Measurements from ENCODE around the gene PHF12. TPM values are rescaled to one million over a fixed set of nuclear protein-coding genes. Genes with fewer than 3 reads are reported as not detected.
A peak's percentile ranks its signal among the peaks of the same experiment; 100 is the strongest.

PHF12 gene
- total RNA-seq (100 to 1,000 TPM; 117 to 124 TPM), polyA plus RNA-seq (10 to 100 TPM in 1 of 3 donors, 1 to 10 TPM in 2; 5.2 to 12.0 (median 6.2) TPM), total RNA-seq (31.7 to 167 (median 114) reads per million in 6 experiments)

DNA sequence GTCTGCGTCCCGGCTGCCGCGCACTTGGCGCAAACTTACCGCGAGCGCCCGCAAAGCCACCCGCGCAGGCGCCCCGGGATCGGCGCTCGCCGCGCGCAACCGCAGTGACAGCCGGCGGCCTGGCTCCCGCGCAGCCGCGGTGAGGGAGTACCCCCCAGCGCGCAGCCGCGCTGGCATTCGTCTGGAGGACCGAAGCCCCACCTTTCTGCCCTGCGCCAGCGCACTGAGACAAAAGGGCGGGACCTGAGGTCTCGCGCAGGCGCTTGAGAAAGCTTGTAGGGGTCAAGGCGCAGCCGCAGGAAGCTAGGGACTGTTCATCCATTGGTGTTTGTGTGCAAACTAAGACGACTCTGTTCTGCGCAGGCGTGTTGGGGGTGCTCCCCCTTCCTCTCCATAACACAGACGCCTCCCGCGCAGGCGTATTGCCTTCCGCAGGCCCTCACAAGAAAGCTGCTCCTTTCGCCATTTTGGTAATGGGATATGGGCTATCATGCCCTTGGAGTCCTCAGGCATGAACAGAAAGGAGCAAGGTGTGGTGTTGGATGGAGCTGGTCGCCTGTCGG is at the start of gene PHF12:
PHF12 (minus strand) TSS at position 91 of the 563 bp plus-strand sequence. CDS start 558 bp downstream, outside the sequence.
- H3K4me3 Mint-ChIP-seq = peak within 1 kb of the TSS in 9 of 10 donors; percentile 94 to 98 (median 95)
- peaks cover 12 to 24% (median 22%) of the 10 kb centered on the region in 4 donors for H3K4me1 Mint-ChIP-seq
- peak within 1 kb of the TSS; percentile 86 to 98 (median 97) for H3K27ac Mint-ChIP-seq
- ATAC-seq (peak; percentile 64 to 65), DNase-seq (peak; percentile 96 to 100 (median 100))
- no peaks in the 10 kb centered on the region for H3K9me3 Mint-ChIP-seq
- peaks cover 0 to 6% (median 0%) of the 10 kb centered on the region in 3 donors for H3K36me3 Mint-ChIP-seq
- POLR2A ChIA-PET = interaction anchor here (0.7 to 6.0 kb wide), 34 partner anchors 8 to 1890 kb away, joined by 3 to 112 read pairs (median 6); partner anchors contain the start of genes BLTP2, DHRS13, ERAL1 and FLOT2
- no peaks in the 10 kb centered on the region for H3K27me3 Mint-ChIP-seq

DNA sequence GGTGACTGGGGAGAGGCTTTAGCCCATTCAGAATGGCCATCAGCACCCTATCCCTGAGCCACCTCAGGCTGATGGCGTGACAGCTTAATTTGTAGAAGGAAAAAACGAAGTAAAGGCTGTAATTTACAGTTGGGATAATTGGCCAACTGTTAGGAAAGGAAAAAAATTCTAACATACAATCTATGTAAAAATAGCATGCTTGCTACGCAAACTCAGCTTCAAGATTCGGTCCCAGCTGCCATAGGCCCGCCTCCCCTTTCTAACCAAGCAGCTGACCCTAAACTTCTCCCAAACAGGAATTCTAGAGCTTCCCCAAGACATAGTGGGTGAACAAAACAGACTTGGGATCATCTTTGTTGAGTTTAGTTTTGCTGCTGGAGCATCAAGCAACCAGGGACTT is 49.7 kb upstream of the PHF12 start:
- ATAC-seq = no peak
- Mint-ChIP-seq H3K4me3 (no peak overlapping the region), H3K36me3 (no peaks in the 10 kb centered on the region), H3K27ac (no peak overlapping the region), H3K4me1 (peaks cover 0 to 4% (median 1%) of the 10 kb centered on the region in 4 donors), H3K27me3 (peaks cover 18 to 79% (median 34%) of the 10 kb centered on the region in 5 donors), H3K9me3 (no peaks in the 10 kb centered on the region)
- POLR2A ChIA-PET = no interaction called here
- no peak for DNase-seq

DNA sequence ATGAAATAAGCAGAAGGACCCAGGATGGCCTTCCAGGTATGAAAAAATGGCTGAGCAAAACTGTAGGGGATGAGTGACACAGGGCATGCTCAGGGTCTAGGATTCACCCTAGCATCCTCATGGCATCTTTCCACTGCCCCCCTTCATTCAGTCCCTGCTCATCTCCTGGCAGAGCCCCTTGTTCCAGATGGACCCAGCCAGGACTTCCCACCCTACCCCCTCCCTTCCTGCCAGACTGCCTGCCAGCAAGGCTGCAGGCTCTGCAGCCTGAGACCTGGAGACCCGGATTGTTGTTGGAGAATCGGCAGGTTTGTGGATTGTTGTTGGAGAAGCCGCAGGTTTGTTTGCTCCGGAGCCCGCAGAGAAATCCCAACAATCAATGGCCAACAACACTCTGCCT is 47.9 kb upstream of the PHF12 start:
- no peak overlapping the region for H3K27ac Mint-ChIP-seq
- POLR2A ChIA-PET = no interaction called here
- H3K4me3 Mint-ChIP-seq = no peak overlapping the region
- H3K9me3 Mint-ChIP-seq = no peaks in the 10 kb centered on the region
- no peaks in the 10 kb centered on the region for H3K36me3 Mint-ChIP-seq
- H3K4me1 Mint-ChIP-seq = peaks cover 0 to 2% (median 0%) of the 10 kb centered on the region in 4 donors
- H3K27me3 Mint-ChIP-seq = peaks cover 18 to 69% (median 31%) of the 10 kb centered on the region in 5 donors
- no peak for DNase-seq
- no peak for ATAC-seq

DNA sequence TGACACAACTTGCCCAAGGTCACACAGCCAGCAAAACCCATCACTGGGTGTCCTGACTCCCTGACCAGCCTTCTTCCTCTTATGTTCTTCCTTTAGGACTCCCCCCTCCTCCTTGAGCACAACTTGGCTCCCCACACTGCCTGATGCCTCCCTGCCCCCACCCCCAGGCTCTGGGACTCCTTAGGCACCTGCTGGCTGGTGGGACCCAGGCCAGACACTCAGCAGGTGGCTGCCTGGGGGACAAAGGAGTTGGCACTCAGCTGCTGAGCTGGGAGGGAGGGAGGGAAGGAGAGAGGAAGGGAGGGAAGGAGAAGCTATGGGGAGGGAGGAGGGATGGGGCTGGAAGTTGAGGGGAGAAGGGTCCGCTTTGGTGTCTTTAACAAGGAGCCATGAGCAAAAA is 46.5 kb upstream of the PHF12 start:
- Mint-ChIP-seq H3K27ac (no peak overlapping the region), H3K4me1 (peaks cover 0 to 2% (median 0%) of the 10 kb centered on the region in 4 donors), H3K4me3 (no peak overlapping the region), H3K27me3 (peaks cover 12 to 55% (median 25%) of the 10 kb centered on the region in 5 donors), H3K36me3 (no peaks in the 10 kb centered on the region), H3K9me3 (no peaks in the 10 kb centered on the region)
- DNase-seq = no peak
- ATAC-seq = no peak
- POLR2A ChIA-PET = no interaction called here

DNA sequence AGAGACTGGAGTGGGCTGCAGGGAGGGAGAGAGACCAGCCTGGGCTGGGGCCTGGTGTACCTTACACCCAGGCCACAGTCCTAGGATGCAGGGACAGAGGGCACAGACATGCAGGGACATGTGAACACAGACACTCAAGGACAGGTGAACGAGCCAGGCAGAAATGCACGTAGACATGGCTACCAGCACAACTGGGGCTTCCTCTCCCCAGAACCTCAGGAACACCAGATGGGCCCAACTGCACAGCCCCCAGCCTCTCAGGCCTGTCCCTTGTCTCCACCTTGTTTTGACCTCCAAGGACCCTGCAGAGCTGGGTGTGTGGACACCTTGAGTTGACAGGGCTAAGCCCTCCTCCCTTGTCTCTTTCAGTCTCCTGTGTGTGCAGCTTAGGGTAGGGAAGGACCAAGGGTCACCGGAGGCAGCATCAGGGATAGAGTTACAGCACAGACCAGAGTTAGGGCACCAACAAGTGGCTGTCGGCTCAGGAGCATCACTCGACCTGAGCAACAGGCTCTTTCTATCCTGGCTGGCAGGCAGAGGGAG is 45.3 kb upstream of the PHF12 start:
- H3K36me3 Mint-ChIP-seq = no peaks in the 10 kb centered on the region
- H3K9me3 Mint-ChIP-seq = no peaks in the 10 kb centered on the region
- ATAC-seq = no peak
- H3K27ac Mint-ChIP-seq = peak overlapping the region in 1 of 10 donors; percentile 55
- H3K4me1 Mint-ChIP-seq = peaks cover 0 to 2% (median 0%) of the 10 kb centered on the region in 4 donors
- no peak overlapping the region for H3K4me3 Mint-ChIP-seq
- no peak for DNase-seq
- H3K27me3 Mint-ChIP-seq = peaks cover 11 to 51% (median 24%) of the 10 kb centered on the region in 5 donors
- POLR2A ChIA-PET = no interaction called here

DNA sequence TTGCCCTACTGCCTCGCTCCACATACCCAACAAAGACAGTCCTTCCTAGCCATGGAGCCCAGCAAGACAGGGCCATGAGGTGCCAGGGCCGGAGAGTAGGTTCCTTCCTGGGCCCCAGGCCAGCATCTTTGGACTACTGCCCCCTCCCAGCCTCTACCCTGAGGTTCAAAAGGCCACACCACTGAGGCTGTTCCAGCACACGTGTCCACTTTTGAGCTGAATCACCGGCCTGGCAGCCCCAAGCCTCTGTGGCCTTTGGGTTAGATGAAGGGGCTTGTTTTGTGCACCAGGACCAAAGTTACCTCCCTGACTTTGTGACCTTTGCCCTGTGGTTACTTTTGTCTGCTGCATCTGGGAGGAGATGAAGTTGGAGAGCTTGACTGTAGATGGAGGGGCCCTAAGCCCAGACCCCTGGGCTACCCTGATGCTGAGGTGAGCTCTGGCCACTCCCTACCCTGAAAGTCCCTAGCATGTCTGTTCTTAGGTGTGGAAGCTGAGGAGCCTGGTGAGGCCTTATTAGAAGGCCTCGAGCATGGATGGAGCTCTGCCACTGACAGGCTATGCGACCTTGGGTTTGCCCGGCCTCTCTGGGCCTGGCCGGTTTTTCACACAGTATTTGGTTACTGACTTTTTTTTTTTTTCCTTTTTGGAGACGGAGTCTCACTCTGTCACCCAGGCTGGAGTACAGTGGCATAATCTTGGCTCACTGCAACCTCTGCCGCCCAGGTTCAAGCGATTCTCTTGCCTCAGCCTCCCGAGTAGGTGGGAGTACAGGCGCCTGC is 42.5 kb upstream of the PHF12 start:
- Mint-ChIP-seq H3K27ac (no peak overlapping the region), H3K27me3 (peaks cover 4 to 38% (median 21%) of the 10 kb centered on the region in 5 donors), H3K9me3 (no peaks in the 10 kb centered on the region), H3K36me3 (no peaks in the 10 kb centered on the region), H3K4me3 (no peak overlapping the region), H3K4me1 (peaks cover 0 to 2% (median 0%) of the 10 kb centered on the region in 4 donors)
- POLR2A ChIA-PET = interaction anchor here (1.1 kb wide), 1 partner anchor 11 kb away, joined by 3 read pairs; no protein-coding TSS in a partner anchor
- ATAC-seq = no peak
- no peak for DNase-seq

DNA sequence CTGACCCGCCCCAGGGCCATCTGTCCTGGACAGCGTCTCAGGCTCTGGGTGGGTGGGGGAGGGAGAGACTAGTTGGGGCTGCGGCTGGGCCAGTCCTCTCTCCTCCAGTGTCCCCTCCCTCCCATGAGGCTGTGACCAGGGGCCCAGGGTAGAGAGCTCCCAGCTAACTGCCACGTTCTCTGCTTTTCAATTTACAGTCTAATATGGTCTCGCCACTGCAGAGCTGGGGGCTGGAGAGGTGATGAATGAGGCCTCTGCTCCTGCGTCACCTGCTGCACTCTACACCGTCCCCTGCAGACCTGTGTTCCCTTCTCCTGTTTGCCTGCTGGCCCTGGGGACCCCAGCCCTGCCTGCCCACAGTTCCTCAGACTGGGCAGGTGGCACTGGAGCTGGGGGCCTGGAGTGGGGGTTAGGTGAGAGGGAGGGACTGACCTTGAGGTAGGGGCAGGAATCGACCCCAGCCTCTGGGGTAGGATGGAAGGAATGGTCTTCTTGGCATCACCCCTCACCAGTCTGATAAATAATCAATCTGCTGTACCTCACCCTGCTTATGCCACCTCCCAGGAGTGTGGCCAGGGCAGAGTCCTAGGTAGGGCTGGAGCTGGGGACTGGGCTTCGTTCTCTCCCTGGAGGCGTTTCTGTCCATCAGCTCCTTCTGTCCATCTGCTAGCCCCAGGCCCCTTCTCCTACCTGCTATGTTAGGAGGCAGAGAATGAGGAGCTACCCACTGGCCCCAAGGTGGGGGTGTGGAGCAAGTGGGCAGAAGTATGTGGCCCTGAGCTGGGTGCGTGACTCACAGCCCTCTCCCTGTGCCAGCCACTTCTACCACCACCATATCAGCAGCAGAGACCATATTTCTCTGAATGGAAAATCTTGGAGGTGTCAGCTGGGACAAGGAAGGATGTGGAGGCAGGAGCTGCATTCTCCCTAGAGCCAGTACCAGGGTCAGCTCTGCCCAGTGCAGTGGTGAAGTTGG is 41.6 kb upstream of the PHF12 start:
- Mint-ChIP-seq H3K4me3 (no peak overlapping the region), H3K27me3 (peaks cover 3 to 30% (median 16%) of the 10 kb centered on the region in 5 donors), H3K27ac (peak overlapping the region in 1 of 10 donors; percentile 62), H3K9me3 (no peaks in the 10 kb centered on the region), H3K36me3 (no peaks in the 10 kb centered on the region), H3K4me1 (peaks cover 0 to 2% (median 0%) of the 10 kb centered on the region in 4 donors)
- ATAC-seq (no peak), DNase-seq (no peak)
- POLR2A ChIA-PET = interaction anchor here (1.1 kb wide), 1 partner anchor 10 kb away, joined by 3 read pairs; no protein-coding TSS in a partner anchor

DNA sequence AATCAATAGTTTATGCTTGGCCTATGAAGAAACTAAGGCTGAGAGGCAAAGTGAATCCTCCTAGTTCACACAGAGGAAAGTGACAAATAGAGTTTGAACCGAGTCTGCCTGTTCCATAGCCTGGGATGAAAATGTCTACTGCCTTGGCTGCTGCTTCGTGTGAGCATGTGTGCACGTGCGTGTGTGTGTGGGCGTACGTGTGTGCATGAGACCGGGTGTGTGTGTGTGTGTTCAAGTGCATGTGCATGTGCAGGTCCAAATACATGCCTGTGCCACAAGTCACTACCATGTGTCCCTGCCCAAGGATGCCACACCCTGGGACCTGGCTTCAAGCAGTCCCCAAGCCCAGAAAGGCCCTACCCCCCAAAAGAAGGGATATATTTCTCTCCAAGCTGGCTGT is 40.9 kb upstream of the PHF12 start:
- peaks cover 0 to 2% (median 0%) of the 10 kb centered on the region in 4 donors for H3K4me1 Mint-ChIP-seq
- POLR2A ChIA-PET = no interaction called here
- H3K4me3 Mint-ChIP-seq = no peak overlapping the region

DNA sequence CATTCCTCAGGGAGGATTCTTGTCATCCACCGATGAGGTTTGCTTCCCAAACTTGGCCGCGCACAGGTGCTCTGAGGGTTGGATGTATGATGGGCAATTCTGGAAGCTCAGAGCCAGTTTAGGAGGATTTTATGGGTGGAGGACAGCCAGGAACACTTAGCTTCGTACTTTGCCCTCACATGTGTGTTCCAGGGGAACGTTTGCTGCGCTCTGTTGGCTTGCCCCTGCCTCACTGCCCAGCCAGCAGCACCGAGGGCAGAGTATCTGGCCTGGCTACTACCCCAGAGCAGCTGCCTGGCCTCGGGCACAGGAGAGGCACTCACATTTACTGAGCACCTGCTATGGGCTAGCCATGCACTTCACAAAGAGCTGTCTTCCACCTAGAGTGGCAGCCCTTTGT is 40.5 kb upstream of the PHF12 start:
- Mint-ChIP-seq H3K4me3 (no peak overlapping the region), H3K9me3 (no peaks in the 10 kb centered on the region), H3K27me3 (peaks cover under 1 to 21% (median 5%) of the 10 kb centered on the region in 5 donors), H3K4me1 (peaks cover 0 to 2% (median 0%) of the 10 kb centered on the region in 4 donors), H3K36me3 (no peaks in the 10 kb centered on the region), H3K27ac (no peak overlapping the region)
- DNase-seq (no peak), ATAC-seq (no peak)
- POLR2A ChIA-PET = no interaction called here

More for the DNA sequence above, 40.9 kb upstream of the PHF12 start:
- Mint-ChIP-seq H3K9me3 (no peaks in the 10 kb centered on the region), H3K27ac (no peak overlapping the region), H3K36me3 (no peaks in the 10 kb centered on the region), H3K27me3 (peaks cover 3 to 24% (median 8%) of the 10 kb centered on the region in 5 donors)
- ATAC-seq (no peak), DNase-seq (no peak)

DNA sequence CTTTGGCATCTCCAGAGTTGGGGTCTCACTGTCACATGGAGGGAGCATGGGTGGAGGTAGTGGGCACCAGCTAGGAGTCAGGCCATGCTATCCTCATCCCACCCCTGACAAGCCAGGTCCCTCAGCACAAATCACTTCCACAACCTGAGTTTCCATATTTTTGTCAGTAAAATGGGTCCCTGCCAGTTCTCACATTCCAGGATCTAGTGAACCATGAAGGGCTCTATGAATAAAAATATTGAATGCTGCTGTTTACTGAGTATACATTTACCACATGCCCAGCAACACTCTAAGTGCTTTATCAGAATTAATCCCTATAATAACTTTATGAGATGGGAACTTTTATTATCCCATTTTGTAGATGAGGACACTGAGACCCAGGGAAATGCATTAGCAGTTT is 37.7 kb upstream of the PHF12 start:
- H3K4me1 Mint-ChIP-seq = peaks cover 0 to 4% (median 2%) of the 10 kb centered on the region in 4 donors
- POLR2A ChIA-PET = no interaction called here
- no peak for ATAC-seq
- H3K36me3 Mint-ChIP-seq = no peaks in the 10 kb centered on the region
- peak overlapping the region in 1 of 10 donors; percentile 67 for H3K27ac Mint-ChIP-seq
- no peak overlapping the region for H3K4me3 Mint-ChIP-seq
- no peak for DNase-seq
- no peaks in the 10 kb centered on the region for H3K9me3 Mint-ChIP-seq
- peaks cover 0 to 11% (median 3%) of the 10 kb centered on the region in 5 donors for H3K27me3 Mint-ChIP-seq

DNA sequence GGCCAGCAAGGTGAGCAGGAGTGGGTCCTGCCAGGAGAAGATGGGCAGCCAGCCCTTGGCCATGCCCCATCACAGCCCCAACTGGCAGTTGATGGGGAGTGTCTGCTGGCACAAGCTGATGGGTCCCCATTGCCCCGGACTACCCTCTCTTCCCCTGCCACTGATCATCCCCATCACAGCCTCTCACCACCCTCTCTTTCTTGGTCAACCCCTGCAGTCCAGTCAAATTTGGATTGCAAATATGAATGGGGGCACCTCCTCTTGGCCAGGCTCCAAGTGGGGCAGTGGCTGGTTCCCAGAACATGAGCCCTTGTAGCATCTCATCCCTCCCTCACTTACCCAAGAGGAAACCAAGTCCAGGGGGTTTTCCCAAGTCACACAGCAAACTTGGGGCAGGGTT is 37.2 kb upstream of the PHF12 start:
- POLR2A ChIA-PET = no interaction called here
- ATAC-seq = no peak
- Mint-ChIP-seq H3K9me3 (no peaks in the 10 kb centered on the region), H3K27me3 (peaks cover 0 to 7% (median 2%) of the 10 kb centered on the region in 5 donors), H3K4me1 (peaks cover under 1 to 9% (median 7%) of the 10 kb centered on the region in 4 donors), H3K27ac (peak overlapping the region in 2 of 10 donors; percentile 50 to 67), H3K4me3 (no peak overlapping the region), H3K36me3 (no peaks in the 10 kb centered on the region)
- DNase-seq = no peak

Data from naive thymus-derived CD8-positive, alpha-beta T cell (primary cell).